ENCODE data around the gene TMEM61.

Gene TMEM61

DNA sequence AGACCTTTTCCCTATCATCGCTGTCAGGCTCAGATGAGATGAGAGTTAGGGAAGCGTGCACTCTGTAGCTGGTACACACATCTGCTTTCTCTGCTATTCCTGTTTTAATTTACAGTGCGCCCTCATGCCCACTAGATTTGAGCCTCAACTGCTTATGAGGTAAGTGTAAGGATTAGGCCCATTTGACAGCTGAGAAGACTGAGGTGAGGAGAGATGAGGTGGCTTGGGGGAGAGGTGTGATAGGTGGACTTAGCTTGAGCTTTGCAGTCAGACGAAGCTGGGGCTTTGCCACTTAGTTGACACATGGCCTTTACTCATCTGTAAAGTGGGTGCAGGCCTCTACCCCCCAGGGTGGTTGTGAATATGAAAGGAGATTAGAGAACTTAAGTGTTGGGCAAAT lies 8.5 kb downstream of the TMEM61 start:
- H4K20me1 ChIP-seq (ENCODE audit: low read depth, low read length), result no peaks in the 10 kb centered on the region
- no peaks in the 10 kb centered on the region for H3K9me3 ChIP-seq (ENCODE audit: insufficient read depth, low read length)
- no peaks in the 10 kb centered on the region for H3F3A ChIP-seq (ENCODE audit: insufficient read depth)
- H3K9ac ChIP-seq (ENCODE audit: low read length), result no peak overlapping the region
- no peaks in the 10 kb centered on the region for H3K36me3 ChIP-seq (ENCODE audit: low read length)
- H3K27me3 ChIP-seq (ENCODE audit: low read length), result no peaks in the 10 kb centered on the region
- no peak overlapping the region for H2AFZ ChIP-seq (ENCODE audit: low read depth, low read length, severe bottlenecking)
- no peak overlapping the region for H3K4me2 ChIP-seq (ENCODE audit: low read depth, low read length, poor library complexity, severe bottlenecking)
- no peaks in the 10 kb centered on the region for H3K79me2 ChIP-seq (ENCODE audit: insufficient read depth, low read length)
- no peak overlapping the region for H3K4me3 ChIP-seq (ENCODE audit: insufficient read depth, low read length, poor library complexity, severe bottlenecking)
- H3K9me2 ChIP-seq (replicated peaks; ENCODE audit: insufficient read depth, low read length), result no peaks in the 10 kb centered on the region
- no peak overlapping the region for H3K27ac ChIP-seq (ENCODE audit: low read depth, low read length)
- TF ChIP-seq, protein P1, sequence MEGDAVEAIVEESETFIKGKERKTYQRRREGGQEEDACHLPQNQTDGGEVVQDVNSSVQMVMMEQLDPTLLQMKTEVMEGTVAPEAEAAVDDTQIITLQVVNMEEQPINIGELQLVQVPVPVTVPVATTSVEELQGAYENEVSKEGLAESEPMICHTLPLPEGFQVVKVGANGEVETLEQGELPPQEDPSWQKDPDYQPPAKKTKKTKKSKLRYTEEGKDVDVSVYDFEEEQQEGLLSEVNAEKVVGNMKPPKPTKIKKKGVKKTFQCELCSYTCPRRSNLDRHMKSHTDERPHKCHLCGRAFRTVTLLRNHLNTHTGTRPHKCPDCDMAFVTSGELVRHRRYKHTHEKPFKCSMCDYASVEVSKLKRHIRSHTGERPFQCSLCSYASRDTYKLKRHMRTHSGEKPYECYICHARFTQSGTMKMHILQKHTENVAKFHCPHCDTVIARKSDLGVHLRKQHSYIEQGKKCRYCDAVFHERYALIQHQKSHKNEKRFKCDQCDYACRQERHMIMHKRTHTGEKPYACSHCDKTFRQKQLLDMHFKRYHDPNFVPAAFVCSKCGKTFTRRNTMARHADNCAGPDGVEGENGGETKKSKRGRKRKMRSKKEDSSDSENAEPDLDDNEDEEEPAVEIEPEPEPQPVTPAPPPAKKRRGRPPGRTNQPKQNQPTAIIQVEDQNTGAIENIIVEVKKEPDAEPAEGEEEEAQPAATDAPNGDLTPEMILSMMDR (IDR thresholded peaks at IDR 0.05; ENCODE audit: insufficient read depth, low read length, poor library complexity, severe bottlenecking), result no peak
- TF ChIP-seq EZH2phosphoT487 (conservative IDR thresholded peaks at IDR 0.05; ENCODE audit: low read length), result no peak

DNA sequence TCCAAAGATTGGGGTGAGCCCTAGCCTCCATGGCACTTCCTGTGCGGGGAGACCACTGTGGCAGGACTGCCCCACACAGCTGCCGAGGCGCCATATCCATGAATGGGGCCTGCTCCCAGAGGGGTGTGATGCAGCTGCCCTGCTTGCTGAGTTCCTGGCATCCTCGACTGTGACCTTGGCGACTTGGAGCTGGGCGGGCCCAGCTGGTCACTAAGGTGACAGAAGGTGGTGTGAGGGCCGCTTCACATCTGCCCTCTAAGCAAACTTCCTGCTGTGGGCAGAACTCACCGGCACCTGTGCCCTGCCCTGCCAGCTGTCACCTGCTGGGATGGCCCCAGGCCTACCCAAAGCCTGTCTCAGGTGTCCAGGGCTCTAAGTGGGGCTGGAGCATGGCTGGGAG lies 9.0 kb downstream of the TMEM61 start:
- Histone ChIP-seq H2AFZ (ENCODE audit: low read depth, low read length, severe bottlenecking) (no peak overlapping the region), H3F3A (ENCODE audit: insufficient read depth) (no peaks in the 10 kb centered on the region), H3K27me3 (ENCODE audit: low read length) (no peaks in the 10 kb centered on the region), H3K4me3 (ENCODE audit: insufficient read depth, low read length, poor library complexity, severe bottlenecking) (no peak overlapping the region), H3K4me2 (ENCODE audit: low read depth, low read length, poor library complexity, severe bottlenecking) (no peak overlapping the region), H3K9ac (ENCODE audit: low read length) (no peak overlapping the region), H3K27ac (ENCODE audit: low read depth, low read length) (no peak overlapping the region), H3K9me3 (ENCODE audit: insufficient read depth, low read length) (no peaks in the 10 kb centered on the region), H3K36me3 (ENCODE audit: low read length) (no peaks in the 10 kb centered on the region), H3K79me2 (ENCODE audit: insufficient read depth, low read length) (no peaks in the 10 kb centered on the region), H3K9me2 (replicated peaks; ENCODE audit: insufficient read depth, low read length) (no peaks in the 10 kb centered on the region), H4K20me1 (ENCODE audit: low read depth, low read length) (no peaks in the 10 kb centered on the region)
- TF ChIP-seq, protein P1 (IDR thresholded peaks at IDR 0.05; ENCODE audit: insufficient read depth, low read length, poor library complexity, severe bottlenecking), result no peak
- TF ChIP-seq EZH2phosphoT487 (conservative IDR thresholded peaks at IDR 0.05; ENCODE audit: low read length), result no peak

DNA sequence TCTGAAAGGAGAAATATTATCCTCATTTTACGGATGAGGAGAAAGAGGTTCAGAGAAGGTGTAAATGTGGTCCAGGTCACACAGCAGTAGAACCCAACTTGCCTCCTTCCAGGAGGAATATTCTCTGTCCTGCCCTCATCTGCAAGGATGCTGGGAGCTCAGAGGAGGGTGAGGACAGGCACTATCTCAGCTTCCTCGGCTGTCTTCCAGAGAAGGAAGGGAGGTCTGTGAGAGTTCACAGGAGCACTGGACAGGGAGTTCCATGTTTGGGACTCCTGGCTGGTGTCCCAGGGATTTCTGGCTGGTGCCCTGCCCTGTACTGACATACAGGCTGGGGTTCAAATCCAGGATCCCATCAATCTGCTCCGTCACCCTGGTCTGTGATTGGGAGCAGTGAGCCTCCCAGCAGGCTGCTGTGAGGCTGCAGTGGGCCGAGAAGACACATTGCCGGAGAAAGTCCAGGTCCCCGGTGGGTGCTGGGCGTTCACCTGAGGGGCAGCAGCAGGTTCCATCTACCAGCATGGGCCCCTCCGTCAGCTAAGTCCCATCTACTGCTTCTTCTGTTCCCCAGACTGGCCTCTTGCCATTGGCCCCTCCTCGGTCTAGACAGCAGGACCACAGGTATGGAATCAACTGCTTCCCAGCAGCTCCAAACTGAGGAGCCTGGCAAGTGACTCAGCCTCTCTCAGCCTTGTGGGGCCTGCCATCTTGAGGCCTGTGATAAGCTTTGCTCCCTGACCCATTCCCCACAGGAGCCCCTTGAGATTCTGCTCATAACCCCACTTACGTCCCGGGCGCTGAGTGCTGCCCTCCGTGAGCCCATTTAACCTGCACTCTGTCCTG lies 9.8 kb downstream of the TMEM61 start:
- Histone ChIP-seq H3K27ac (ENCODE audit: low read depth, low read length) (no peak overlapping the region), H3K9me3 (ENCODE audit: insufficient read depth, low read length) (no peaks in the 10 kb centered on the region), H3K4me3 (ENCODE audit: insufficient read depth, low read length, poor library complexity, severe bottlenecking) (no peak overlapping the region), H3K4me2 (ENCODE audit: low read depth, low read length, poor library complexity, severe bottlenecking) (no peak overlapping the region), H3F3A (ENCODE audit: insufficient read depth) (no peaks in the 10 kb centered on the region), H4K20me1 (ENCODE audit: low read depth, low read length) (no peaks in the 10 kb centered on the region), H2AFZ (ENCODE audit: low read depth, low read length, severe bottlenecking) (no peak overlapping the region), H3K36me3 (ENCODE audit: low read length) (no peaks in the 10 kb centered on the region), H3K9me2 (replicated peaks; ENCODE audit: insufficient read depth, low read length) (no peaks in the 10 kb centered on the region), H3K9ac (ENCODE audit: low read length) (no peak overlapping the region), H3K27me3 (ENCODE audit: low read length) (no peaks in the 10 kb centered on the region), H3K79me2 (ENCODE audit: insufficient read depth, low read length) (no peaks in the 10 kb centered on the region)
- no peak for TF ChIP-seq EZH2phosphoT487 (conservative IDR thresholded peaks at IDR 0.05; ENCODE audit: low read length)
- TF ChIP-seq, protein P1 (IDR thresholded peaks at IDR 0.05; ENCODE audit: insufficient read depth, low read length, poor library complexity, severe bottlenecking), result no peak

Measured in SU-DHL-6 (cell line).